Measurements from ENCODE around the gene BRPF1.

Gene BRPF1

DNA sequence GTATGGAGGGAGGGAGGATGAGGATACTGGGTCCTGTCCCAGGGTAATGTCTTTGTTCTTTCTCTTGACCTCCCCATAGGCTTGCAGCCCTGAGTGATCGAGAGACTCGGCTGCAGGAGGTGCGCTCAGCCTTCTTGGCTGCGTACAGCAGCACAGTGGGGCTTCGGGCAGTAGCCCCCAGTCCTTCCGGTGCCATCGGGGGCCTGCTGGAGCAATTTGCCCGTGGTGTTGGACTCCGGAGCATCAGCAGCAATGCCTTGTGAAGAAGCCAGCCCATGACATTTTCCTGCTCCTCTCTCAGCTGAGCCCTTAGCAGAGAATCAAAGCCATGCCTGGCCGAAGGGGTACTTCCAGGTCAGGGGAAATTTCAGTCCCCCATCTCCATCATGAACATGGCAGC lies 29.8 kb upstream of the BRPF1 start:
- DNase-seq: no peak

- no peak for DNase-seq
Measured at GRCh38 chr3:9703240-9703639, 28.3 kb upstream of the BRPF1 start.

GRCh38 chr3:9703736-9704346 lies 27.7 kb upstream of the BRPF1 start, which contains the start of gene CPNE9:
Gene CPNE9, plus strand, starts transcription at chr3:9703833. Its CDS starts 164 bp downstream, at chr3:9703997.
- DNase-seq: peak; percentile 36

GRCh38 chr3:9704347-9705322 lies 26.9 kb upstream of the BRPF1 start:
- DNase-seq: peak; percentile 69

DNA sequence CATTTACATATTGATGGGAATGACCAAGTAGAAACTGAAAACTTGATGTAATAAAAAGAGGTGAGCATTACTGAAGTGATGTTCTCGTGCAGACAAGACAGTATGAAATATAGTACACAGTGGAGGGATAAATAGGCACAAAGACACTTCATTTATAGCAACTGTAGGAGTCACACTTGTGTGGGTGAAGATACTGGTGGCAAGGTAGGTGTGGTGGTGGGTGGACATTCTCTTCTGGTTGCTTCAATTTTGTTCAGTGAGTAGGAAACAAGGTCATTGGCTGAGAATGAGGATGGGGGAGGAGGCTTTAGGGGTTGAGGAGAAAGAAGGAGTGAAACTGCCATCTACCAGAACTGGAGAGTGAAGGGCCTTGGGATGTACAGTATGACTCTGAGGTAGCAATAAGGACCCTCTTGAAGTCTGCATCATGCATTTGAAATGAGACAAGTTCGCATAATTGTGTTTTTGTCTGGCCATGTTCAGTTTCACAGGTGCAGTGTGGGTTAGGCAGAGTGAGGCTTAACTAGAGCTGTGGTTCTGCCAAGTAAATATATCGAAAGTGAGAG lies 21.3 kb upstream of the BRPF1 start:
- DNase-seq: no peak

- DNase-seq: no peak
Measured at GRCh38 chr3:9712415-9712814, 19.1 kb upstream of the BRPF1 start.

DNA sequence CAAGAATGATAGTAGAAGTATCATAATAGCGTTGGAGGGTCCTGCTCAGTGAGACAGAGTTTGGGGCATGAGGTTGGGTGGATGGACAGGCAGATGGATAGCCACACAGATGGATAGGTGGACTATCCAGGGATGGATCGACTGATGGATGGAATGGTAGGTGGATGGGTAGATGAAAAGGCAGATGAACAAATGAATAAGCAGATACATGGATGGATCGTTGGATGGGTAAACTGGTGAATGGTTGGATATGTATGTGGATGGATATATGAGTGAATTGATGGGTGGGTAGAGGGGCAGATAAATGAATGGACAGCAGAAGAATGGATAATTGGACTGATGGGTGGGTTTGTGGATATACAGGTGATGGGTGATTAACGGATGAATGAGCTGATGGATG lies 18.4 kb upstream of the BRPF1 start:
- DNase-seq: no peak

- DNase-seq: no peak
Measured at GRCh38 chr3:9715136-9715535, 16.4 kb upstream of the BRPF1 start.

- DNase-seq: no peak
Measured at GRCh38 chr3:9715764-9716437, 15.6 kb upstream of the BRPF1 start.

GRCh38 chr3:9716801-9717555 lies 14.6 kb upstream of the BRPF1 start:
- no peak for DNase-seq

GRCh38 chr3:9717563-9717962 lies 14.0 kb upstream of the BRPF1 start:
- DNase-seq: no peak

DNA sequence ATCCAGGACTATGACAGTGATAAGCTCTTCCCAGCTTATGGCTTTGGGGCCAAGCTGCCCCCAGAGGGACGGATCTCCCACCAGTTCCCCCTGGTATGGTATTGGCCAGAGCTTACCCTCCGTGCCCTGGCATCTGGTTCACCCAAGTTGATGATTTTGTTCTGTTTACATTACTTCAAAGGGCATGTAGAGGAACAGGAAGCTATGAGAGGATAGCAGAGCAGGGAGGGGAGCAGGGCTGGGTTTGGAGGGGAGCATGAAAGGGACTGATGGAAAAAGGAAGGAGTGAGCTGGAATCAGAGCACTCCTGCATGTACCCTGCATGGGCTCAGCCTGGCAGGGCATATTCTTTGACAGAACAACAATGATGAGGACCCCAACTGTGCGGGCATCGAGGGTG lies 13.4 kb upstream of the BRPF1 start:
- no peak for DNase-seq

- peak; percentile 71 for DNase-seq
Measured at GRCh38 chr3:9721015-9721699, 10.4 kb upstream of the BRPF1 start.

- no peak for DNase-seq
Measured at GRCh38 chr3:9721700-9722060, 9.9 kb upstream of the BRPF1 start.

DNA sequence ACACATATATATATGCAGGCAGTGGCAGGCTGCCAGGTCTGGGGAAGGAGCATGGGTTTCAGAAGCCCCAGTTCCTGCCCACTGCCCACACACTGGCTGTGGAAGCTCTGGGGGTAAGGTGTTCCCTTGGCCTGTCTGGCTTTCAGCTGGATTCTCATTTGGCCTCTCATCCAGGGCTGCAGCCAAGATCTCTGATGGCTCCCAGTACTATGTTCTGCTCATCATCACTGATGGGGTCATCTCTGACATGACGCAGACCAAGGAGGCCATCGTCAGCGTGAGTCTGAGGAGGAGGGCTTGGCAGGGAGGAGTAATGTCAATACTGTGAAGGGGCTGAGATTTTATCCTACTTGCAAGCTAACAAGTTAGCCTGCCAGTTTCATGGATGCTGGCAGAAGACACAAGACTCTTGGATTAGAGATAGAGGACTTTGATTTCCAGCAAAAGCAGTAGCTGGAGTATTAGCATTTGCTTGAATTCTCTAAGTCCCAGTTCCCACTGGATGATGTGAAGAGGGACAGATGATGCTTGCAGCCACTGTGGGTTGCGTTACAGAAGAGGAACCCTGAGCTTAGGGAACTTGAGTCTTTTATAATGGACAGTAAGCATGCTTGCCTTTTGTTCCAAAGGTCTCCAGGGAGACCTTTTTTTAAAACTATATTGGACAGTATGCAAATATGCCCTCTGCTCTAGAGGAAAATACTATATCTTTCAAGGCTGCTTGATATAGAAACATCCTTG lies 5.6 kb upstream of the BRPF1 start:
- no peak for DNase-seq

- peak; percentile 23 for DNase-seq
Measured at GRCh38 chr3:9727041-9727595, 4.4 kb upstream of the BRPF1 start.

DNA sequence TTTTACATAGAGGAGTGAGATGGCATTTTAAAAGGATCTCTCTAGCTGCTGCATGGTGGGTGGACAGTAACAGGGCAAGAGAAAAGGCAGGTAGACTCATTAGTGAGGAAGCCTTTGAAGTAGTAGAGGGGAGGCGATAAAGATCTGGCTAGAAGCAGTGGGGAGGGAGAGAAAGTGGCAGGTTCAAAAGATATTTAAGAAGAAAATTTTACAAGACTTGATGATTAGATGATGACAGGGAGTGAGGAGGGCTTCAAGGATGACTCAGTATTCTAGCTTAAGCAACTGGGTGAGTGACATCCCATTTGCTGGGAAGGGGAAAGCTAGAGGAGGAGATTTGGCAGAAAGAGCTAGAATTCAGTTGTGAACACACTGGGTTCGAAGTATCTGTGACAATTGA lies 3.8 kb upstream of the BRPF1 start:
- DNase-seq: no peak

GRCh38 chr3:9729419-9729818 lies 2.1 kb upstream of the BRPF1 start:
- no peak for DNase-seq

DNA sequence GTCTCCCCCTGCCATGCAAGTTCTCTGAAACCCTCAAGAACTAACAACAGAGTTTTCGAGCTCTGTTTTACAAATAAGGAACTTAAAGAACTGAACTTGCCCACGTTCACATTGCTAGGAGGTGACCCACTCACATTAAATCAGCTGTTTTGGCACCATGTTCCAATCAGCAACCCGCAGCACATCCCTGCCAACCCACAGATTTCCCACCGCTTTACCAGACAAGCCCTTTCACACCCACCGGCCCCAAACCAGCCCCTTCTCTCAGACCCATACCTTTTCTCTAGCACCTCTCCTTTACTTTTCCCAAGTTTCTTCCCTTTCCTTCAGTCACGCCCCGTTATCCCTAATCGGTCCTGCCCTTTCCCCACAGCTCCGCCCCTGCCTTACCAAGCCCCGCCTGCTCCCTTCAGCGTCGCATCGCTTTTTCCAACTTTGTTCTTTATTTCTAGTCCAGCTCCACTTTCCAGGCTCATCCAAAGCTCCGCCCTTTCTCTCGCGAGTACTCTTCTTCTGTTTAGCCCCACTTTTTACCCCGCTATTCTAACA lies 804 bp upstream of the BRPF1 start:
- DNase-seq: no peak

GRCh38 chr3:9732080-9732739 lies 675 bp downstream of the BRPF1 start:
- no peak for DNase-seq
